GM21367 (cell line): Measurements from ENCODE around the gene SLC25A51.
"Not testable (repeated sequence)": the region's sequence is repeated elsewhere in the genome, so short reads cannot be mapped to it uniquely, and the experiment has no call there.

Source experiments
- ATAC-seq: cut with Tn5 transposase; IDR thresholded peaks from one replicate; pipeline ENCODE4 v1.9.1; 2021; ENCODE audit not compliant: unreplicated experiment

The SLC25A51 gene

GRCh38 chr9:37905776-37906175 is 1.8 kb upstream of the SLC25A51 start:
- ATAC-seq = no peak

DNA sequence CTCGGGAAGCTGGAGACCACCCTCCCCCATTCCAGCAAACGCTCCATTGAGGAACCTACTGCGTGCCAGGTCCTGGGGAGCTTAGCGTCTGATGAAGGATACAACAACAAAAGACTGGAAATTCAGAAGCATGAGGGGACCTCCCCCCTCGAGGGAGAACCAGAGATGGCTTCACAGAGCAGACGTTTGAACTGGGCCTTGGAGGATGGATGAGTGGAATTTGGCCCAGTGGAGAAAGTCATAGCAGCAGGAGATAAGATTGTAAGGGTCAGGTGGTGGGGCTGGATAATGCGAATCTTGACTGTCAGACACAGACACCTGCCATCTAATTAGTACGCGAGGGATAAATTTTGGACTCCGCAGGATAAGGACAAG is 1.2 kb upstream of the SLC25A51 start:
- no peak for ATAC-seq

GRCh38 chr9:37904445-37905130 is 661 bp upstream of the SLC25A51 start:
- no peak for ATAC-seq

DNA sequence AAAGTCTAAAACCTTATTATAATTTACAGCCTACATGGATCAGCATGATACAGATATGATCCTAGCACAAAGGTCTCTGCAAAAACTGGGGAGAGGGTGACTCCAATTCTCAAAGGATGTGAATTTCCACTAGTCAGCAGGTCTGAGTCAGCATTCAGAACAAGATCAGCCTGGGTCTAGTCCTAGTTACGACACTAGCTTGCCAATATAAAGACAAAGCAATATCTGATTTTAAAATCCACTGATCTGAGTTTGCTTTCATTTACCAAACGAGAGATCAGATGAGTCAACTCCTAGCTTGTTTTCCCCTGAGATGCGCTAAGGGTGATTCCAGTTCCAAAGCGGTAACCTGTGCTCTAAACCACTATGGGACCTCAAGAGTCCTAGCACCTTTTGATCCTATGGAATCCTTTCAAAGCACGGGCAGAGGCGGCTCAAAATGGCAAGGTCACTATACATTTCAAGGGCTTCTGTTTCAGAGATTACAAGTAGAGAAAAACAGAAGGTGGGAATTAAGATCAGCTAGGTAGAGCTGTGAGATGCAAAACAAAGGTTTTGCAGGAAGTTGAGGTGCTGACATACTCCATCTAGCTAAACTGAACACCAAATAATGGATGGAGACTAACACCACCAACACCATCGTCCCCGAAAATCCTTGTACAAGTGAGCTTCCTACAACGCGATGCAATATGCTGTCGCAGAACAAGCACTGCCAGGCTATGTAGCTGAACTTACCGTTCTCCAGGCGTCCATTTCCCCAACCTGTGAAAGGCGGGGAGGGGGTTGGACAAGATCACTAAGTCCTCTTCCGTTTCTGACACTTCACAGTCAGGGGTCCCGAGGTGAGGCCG is 906 bp downstream of the SLC25A51 start:
- ATAC-seq = peak; percentile 4

GRCh38 chr9:37902131-37902530 is 1.8 kb downstream of the SLC25A51 start:
- no peak for ATAC-seq

DNA sequence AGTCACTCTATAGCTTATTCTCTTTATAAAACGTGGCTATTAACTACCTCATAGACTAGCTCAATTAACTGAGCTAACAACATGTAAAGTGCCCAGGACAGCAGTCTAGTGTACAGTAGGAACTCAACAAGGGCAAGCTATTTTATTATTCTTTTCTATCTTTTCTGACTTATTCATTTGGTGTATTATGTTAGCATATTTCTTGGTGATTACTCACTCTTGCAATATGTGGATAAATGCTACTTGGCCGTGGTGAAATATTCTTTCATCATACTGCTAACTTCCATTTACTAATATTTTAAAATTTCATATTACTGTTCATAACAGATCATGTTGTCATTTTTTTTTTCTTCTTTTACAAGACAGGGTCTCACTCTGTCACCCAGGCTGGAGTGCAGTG is 4.9 kb downstream of the SLC25A51 start:
- no peak for ATAC-seq

DNA sequence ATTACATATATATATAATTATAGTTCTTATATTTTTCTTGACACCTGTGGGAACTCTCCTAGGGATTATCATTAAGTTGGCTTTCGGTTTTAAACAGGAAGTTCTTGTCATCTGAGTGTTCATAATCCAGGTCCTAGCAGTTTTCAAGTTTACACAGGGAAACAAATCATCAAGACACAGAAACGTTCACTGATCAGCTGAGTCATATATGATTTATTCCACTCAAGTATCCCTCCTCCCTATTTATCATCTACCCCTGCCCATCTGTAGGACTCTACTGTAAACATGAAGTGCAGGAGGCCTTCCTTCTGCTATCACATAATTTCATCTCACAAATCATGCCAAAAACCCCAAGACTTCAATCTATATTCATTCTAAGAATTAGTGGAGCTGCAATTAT is 6.3 kb downstream of the SLC25A51 start:
- no peak for ATAC-seq

- ATAC-seq = no peak
Measured at GRCh38 chr9:37892063-37892462, 11.9 kb downstream of the SLC25A51 start.

DNA sequence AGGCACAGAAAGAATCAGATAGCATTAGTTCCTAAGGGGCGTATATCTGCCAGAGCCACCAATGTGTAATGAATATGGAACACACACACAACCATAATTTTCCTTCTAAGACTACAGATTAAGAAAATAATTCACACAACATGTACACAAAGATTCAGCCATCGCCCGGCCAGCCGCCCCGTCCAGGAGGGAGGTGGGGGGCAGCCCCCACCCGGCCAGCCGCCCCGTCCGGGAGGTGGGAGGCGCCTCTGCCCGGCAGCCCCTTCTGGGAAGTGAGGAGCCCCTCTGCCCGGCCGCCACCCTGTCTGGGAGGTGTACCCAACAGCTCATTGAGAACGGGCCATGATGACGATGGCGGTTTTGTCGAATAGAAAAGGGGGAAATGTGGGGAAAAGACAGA is 12.9 kb downstream of the SLC25A51 start:
- ATAC-seq = not testable (repeated sequence)

GRCh38 chr9:37889536-37889935 is 14.4 kb downstream of the SLC25A51 start:
- ATAC-seq = no peak

DNA sequence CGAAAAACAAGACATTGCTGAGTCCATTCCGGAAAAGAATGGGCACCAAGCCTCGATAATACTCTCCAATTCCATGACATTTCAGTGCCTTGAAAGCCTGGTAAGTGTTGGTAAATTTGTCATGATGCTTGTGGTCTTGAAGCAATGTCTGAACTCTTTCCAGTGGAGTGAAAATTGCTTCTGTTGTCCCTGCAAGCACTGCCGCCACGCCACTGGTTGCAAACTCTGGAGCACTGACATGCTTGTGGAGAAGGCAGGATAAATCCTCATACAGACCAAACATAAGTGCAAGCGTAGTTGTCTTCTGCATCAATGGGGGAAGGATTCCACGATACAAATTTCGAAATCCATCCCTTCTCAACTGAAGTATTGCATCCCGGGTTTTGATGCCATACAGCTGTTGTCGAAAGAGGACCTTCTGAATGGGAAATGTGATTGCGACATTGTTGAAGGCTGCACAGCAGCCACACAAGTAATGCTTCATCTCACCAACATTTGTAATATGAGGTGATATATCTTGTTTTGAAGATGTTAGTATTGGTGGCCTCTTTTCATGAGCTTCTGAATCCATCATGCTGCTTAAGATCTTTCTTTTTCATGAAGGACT is 15.8 kb downstream of the SLC25A51 start:
- not testable (repeated sequence) for ATAC-seq

DNA sequence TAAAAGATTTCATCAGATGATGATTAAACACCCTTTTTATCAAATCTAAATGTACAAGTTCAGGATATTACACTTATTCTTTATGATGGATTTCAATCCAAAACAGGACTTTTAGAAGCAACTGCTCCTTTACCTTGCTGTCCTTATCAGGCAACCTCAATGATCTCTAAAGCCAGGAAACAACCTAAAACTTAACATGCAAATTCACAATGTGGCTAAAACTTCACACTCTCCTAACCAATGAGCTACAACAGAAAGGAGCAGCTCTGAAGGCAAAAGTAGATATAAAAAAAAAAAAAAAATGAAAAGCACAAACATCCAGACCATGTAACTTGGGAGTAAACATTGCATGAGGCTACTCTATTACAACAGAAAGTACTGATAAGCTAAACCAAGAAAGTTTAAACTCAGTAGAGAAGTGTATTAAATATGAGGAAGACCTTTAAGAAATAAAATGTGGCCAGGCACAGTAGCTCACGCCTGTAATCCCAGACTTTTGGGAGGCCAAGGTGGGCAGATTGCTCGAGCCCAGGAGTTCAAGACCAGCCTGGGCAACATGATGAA is 22.9 kb downstream of the SLC25A51 start:
- ATAC-seq = no peak

- ATAC-seq = no peak
Measured at GRCh38 chr9:37876376-37876775, 27.6 kb downstream of the SLC25A51 start.

DNA sequence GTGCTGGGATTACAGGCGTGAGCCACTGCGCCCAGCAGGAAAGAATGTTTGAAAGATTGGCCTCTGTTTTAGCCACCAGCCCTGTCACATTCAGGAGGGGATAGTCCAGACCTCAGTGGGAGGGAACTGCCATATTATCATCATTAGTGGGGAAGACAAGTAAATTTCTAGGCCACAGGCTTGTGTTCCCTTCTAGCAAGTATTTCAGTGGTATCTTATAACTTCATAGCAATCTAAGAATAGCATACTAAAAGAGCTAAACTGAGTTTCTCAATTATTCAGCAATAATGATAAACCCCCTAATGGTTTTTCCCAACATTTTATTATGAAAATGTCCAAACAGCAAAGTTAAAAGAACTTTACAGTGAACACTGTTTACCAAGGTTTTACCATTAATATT is 30.0 kb downstream of the SLC25A51 start:
- ATAC-seq = no peak

DNA sequence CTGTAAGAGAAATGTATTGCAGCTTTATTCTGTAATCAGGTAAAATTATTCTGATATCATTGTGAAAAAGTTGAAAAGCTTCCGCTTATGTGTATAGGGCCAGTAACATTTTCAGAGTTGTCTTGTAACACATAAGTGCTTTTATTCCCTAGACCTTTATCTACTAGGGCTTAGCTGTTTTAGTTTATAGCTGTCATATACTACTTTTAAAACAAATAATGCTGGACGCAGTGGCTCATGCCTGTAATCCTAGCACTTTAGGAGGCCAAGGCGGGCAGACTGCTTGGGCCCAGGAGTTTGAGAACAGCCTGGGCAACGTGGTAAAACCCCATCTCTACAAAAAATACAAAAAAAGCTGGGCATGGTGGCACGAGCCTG is 33.1 kb downstream of the SLC25A51 start:
- ATAC-seq = no peak

DNA sequence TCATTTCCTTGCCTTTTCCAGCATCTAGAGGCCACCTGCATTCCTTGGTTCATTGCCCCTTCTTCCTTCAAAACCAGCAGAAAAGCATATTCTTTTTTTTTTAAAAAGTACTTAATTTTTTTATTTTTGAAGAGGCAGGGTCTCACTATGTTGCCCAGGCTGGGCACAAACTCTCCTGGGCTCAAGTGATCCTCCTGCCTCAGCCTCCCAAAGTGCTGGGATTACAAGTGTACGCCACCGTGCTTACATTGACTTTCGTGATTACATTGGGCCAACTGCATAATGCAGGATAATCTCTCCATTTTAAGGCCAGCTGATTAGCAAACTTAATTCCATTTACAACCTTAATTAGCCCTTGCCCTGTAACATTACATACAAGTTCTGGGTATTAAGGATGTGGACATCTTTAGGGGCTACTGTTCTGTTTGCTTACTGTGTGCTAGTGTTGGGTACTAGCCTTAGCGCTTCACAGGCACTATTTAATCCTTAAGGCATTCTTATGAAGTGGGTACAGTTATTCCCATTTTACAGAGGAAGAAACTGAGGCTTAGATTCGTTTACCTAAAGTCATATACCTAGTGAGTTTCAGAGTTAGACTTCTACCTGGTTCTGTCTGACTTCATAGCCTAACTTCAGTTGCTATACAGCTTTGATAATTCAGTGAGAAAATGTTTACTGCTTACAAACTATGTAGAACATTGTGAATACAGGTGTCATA is 33.7 kb downstream of the SLC25A51 start:
- ATAC-seq = no peak

- no peak for ATAC-seq
Measured at GRCh38 chr9:37862530-37862929, 41.4 kb downstream of the SLC25A51 start.

DNA sequence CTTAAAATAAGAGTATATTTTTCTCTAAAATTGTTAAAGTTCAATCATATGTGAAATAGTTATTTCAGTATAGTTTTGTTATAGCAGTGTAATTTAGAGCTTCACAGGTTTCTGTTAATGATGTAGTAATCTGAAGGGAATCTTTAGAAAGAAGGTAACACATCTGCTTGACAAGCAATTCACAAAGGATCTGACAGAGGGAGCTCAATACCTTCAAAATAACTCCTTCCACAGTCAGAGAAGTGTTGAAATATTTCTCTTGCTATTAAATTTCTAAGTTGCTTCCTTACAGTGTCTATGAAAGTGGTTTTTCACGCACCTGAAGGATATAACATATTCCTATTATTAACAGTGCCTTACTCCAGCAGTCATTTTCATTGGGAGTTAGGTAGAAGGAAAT is 44.9 kb downstream of the SLC25A51 start:
- ATAC-seq = no peak

- ATAC-seq = no peak
Measured at GRCh38 chr9:37856551-37856950, 47.4 kb downstream of the SLC25A51 start.

DNA sequence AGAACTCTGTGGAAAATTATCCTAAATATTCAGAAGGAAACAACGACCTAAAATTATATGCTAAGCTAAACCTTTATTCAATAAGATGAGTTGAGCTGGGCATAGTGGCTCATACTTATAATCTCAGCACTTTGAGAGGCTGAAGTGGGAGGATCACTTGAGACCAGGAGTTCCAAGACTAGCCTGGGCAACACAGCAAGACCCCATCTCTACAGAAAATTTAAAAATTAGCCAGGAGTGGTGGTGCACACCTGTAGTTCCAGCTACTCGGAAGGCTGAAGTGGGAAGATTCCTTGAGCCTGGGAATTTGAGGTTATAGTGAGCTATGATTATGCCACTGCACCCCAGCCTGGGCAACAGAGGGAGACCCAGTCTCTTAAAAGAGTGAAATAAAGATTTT is 51.7 kb downstream of the SLC25A51 start:
- ATAC-seq = no peak

- ATAC-seq = no peak
Measured at GRCh38 chr9:37840560-37841194, 63.2 kb downstream of the SLC25A51 start.
